HG02981 (cell line): ENCODE results near the gene HHIP.

Source experiments
- ATAC-seq: cut with Tn5 transposase; IDR thresholded peaks from one replicate; pipeline ENCODE4 v1.9.1; 2021; ENCODE audit warnings: mild to moderate bottlenecking, moderate library complexity; ENCODE audit not compliant: unreplicated experiment

Gene HHIP

DNA sequence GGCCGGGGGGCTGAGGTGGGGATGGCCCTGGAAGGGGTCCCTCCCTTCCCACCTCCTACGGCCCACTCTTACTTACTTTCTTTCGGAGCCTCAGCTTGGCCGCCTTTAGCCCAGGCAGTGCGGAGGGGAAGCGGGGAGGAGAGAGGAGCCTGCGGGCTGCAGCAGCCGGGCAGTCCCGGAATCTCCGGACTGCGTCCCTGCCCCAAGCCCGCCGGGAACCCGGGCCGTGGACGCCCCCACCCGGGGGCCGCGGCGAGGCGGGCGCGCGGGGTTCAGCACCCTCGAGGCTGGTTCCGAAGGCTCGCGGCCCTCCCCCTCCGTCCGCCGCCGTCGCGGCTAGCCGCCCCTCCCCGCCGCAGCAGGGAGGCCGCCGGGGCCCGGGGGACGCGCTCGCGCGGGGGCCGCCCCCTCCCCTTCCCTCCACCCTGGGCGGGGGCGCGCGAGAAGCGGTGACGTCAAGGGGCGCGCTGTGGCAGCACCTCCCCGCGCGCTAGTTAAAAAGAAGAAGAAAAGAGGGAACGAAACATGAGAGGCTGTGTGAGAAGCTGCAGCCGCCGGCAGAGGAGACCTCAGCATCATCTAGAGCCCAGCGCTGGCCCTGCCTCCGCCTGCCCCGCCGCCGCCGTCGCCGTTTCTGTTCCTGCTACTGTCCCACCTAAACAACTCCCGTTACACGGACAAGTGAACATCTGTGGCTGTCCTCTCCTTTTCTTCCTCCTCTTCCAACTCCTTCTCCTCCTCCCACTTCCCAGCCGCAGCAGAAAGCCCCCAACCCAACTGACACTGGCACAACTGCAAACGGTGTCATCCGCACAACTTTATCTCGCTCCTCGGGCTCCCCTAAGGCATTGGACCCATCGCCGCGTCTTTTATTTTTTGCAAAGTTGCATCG, at the start of gene HHIP:
HHIP (plus strand) TSS at position 526 of the 892 bp plus-strand sequence. CDS start 520 bp downstream, outside the sequence.
- ATAC-seq, result peak; percentile 39

- ATAC-seq, result no peak
These were observed 48.8 kb upstream of the HHIP start for GRCh38 chr4:144597171-144597570.

GRCh38 chr4:144599621-144600020, 46.3 kb upstream of the HHIP start:
- ATAC-seq, result no peak

GRCh38 chr4:144611850-144612249, 34.1 kb upstream of the HHIP start:
- ATAC-seq, result no peak

- no peak for ATAC-seq
These were observed 30.9 kb upstream of the HHIP start for GRCh38 chr4:144614850-144615585.

DNA sequence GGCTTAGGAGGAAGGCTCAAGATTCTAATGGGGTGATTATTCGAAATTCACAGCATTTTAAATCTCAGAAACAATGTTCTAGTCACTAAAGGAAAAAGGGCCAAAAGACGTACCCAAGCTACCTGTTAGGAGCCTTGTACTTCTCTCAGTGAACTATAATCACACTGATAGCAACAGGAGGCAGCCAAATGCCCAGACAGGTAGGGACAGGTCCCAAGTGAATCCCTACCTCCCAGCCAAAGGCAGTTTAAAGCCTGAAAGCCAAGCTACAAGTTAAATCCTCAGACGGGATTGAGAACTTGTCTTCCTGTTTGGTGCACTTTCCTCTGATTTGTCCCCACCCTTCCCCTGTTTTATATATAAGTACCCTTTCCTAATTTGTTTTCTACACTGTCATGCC, 24.3 kb upstream of the HHIP start:
- no peak for ATAC-seq

GRCh38 chr4:144627663-144628076, 18.3 kb upstream of the HHIP start:
- no peak for ATAC-seq

DNA sequence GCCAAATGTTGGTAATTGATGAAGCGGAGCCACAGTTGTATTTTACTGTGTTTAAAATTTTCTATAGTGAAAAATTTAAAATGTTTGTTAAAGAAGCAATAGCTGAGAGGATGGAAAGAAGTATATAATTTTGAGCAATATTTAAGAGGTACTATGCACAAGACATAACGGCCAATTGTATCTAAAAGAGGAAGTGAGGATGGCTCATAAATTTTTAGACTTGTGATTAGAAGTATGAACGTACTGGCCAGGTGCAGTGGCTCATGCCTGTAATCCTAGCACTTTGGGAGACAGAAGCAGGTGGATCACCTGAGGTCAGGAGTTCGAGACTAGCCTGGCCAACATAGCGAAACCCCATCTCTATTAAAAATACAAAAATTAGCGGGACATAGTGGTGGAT, 12.7 kb upstream of the HHIP start:
- ATAC-seq, result no peak

GRCh38 chr4:144634978-144635747, 10.8 kb upstream of the HHIP start:
- peak; percentile 99 for ATAC-seq

GRCh38 chr4:144644368-144645101, 1.4 kb upstream of the HHIP start:
- no peak for ATAC-seq

DNA sequence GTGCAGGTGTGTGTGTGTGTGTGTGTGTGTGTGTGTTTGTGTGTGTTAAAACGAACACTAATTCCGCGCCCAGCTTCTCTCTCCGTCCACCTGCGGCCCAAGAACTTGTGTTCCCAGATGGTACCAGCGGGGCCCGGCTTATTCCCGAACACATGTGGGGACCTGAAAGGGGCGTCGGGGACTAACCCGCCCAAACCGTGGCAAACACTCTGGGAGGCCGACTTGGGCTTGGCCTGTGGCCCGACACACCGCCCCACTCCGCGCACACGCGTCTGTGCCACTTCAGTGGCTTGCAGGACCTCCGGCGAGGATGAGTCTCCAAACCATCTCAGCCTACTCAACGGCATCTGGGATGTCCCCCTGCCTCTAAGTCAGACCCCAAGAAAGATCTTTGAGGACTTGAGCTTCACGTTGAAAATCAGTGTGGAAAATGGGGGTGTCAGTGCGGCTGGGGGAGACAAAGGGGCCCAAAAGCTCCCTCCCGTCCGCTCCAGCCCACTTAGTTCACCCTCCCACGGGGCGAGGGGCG, 790 bp upstream of the HHIP start:
- ATAC-seq, result no peak

DNA sequence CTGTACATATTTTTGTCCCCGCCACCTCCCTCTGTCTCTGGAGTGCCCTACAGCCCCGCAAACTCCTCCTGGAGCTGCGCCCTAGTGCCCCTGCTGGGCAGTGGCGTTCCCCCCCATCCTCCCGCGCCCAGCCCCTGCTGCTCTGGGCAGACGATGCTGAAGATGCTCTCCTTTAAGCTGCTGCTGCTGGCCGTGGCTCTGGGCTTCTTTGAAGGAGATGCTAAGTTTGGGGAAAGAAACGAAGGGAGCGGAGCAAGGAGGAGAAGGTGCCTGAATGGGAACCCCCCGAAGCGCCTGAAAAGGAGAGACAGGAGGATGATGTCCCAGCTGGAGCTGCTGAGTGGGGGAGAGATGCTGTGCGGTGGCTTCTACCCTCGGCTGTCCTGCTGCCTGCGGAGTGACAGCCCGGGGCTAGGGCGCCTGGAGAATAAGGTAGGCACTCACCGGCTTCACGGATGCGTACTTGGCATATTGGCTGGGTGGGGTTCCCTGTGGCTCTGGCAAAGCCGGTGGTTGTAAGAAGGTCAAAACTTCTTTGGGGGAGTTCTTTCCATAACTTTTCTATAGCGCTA, 653 bp downstream of the HHIP start:
- ATAC-seq, result peak; percentile 29

DNA sequence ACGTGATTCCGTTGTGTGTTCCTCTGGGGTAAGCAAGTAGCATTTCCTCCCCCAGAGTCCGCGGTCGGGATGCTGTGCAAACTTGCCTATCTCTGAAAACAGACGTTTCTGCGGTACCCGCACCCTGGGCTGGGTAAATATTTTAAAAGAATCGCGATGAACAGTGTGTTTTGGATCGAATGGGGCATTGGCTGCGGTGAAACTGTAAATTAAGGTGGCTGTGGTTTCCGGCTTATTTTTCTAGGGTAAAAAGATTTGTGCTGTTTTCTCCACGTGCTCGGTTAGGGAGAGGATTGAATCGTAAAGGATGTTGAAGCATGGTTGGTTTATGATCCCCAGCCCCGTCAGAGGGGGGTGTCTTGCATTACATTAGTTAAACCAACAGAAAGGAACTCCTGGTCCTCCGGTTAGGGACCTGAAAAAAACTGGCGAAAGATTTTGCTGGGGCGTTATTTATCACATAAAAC, 1.2 kb downstream of the HHIP start:
- no peak for ATAC-seq

DNA sequence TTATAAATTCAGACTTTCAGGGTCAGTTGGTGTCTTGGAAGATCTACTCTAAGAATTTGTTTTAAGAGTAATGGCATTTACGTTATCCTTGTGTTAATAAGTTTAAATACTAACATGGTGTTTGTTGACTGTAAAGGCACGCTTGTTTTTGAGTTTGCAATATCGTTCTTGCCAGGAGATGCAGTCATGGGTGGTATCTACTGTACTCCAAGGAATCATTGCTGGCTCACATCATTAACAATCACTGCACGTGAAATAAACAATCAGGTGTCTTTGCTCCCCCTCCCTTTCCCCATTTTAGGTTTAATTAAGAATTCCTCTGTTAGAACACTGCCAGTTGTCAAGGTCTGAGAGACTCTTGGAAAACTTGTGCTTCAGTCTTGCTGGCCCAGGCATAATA, 1.6 kb downstream of the HHIP start:
- ATAC-seq, result no peak

GRCh38 chr4:144648042-144648441, 2.1 kb downstream of the HHIP start:
- ATAC-seq, result no peak

GRCh38 chr4:144649646-144650045, 3.7 kb downstream of the HHIP start:
- no peak for ATAC-seq

DNA sequence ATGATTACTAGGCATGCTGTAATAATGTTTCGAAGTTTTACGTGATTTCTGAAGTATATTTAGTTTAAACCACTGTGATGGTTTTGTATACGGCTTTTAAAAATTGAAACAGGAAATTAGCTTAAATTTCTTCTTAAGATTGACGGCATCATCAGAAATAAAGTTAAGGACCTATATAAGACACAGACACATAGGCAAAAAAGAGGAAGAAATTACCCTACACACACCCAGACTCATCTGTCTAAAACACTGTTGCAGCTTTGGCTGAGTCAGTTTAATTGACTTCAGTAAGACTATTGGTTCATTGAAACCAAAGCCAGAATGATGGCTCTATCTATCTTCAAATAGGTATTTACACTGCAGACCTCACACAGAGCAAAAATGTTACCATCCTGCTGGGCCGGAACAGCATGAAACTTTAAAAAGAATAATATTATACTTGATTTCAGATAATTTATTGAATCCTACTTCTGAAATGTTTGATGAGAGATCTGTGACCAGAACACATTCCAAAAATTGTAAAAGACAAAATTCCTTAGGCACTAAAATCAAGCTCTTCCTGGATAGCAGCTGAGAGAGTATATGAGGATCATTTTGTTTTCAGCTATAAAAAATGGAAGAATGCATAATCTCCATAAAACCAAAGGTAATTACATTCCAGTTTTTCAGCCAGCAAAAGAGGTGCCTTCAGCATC, 4.5 kb downstream of the HHIP start:
- no peak for ATAC-seq

- ATAC-seq, result no peak
These were observed 8.0 kb downstream of the HHIP start for GRCh38 chr4:144653781-144654545.

GRCh38 chr4:144655491-144655890, 9.5 kb downstream of the HHIP start:
- no peak for ATAC-seq
